ENCODE data around the gene MIGA1.
"Not testable (repeated sequence)": the region's sequence is repeated elsewhere in the genome, so short reads cannot be mapped to it uniquely, and the experiment has no call there.

The MIGA1 gene

DNA sequence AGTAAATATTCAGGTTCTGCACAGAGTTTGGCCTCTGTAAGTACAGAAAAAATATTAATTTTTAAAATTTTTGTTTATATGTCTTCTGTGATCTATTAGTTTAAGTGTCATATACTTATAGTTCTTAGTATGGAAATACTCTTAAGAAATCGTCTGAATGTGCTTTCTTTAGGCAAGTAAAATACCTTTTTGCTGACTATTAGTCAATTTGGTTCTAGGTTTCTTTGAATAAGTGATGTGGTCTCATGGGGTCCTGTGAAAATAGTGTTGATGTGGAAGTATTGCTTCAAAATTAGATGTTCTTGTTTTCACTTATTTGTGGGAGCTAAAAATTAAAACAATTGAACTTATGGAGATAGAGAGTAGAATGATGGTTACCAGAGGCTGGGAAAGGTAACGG lies 23.9 kb downstream of the MIGA1 start:
- DNase-seq = no peak

DNA sequence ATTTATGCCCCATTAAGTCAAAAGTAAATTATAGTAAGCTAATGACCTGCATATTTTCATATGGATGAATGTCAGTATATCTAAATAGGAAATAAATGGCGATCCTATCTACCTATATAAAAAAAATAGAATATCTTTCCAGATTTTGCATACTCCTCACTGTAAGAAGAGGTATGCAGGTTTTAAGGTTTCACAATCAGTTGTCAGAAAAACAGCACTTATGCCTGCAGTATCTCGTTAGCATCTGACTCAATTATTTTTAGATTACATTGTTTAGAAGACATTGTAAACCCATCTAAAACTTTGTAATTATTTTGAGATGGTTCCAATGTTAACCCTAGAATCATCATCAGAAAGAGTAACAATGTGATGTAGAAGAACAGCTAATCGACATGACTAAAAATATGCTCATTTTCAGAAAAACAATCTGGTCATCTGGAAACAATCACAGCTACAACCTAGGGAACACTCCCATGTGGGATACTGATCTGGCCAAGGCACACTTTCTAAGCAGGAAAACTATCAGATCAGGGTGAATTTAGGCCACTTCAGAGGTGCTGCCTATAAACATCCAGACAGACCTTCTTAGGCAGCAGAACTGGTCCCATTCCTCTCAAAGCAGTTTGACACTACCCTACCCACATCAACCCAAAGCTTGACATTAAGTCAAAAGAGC lies 30.5 kb downstream of the MIGA1 start:
- DNase-seq = not testable (repeated sequence)

DNA sequence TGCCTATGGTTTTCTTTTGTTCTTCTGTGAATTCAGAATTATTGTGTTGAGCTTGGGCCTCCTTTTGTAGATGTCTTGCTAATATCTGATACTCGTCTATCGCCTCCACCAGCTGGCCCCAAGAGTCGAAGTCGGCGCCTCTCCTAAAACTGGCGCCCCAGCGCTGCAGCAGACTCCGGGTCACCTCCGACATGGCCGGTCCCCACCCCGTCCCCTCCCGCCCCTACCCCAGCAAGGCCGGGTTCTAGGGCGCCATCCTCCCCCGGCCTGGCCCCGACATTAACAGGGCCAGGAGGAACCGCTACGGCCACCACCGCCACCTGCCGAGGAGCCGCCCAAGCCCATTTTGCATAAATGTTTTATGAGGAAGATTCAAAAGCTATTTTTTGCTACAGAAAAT lies 32.1 kb downstream of the MIGA1 start:
- not testable (repeated sequence) for DNase-seq

DNA sequence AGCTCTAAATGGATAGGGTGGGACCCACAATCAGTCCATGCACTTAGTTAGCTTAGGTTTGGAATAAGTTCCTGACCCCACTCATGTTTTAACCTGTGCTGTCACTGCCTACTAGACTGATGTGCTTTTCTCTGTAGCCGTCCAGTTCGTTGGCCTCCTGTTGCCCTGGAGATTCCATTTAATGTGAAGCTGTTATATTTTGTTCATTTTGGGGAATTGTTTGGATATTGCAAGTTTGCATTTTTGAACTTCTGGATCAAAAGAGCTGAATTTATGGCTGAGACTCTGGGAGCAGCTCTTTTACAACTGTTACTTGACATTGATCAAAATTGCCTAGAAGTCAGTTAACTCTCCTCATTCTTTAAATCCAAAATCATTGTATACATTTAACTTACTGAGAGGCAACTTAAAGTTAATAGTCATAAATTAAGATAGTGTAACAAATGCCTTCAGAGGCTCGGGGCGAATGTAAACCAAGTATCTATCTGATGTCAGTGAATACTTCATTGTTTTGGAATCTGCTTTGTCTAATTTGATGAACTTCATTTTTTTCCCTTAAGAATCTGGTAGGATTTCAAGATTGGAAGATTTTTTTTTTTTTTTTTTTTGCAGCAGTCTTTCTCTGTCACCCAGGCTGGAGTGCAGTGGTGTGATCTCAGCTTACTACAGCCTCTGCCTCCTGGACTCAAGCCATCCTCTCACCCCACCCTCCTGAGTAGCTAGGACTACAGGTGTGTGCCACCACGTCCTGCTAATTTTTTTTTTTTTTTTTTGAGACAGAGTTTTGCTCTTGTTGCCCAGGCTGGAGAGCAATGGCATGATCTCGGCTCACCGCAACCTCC lies 38.1 kb downstream of the MIGA1 start:
- no peak for DNase-seq

- no peak for DNase-seq
Measured at GRCh38 chr1:77820121-77820520, 40.7 kb downstream of the MIGA1 start.

DNA sequence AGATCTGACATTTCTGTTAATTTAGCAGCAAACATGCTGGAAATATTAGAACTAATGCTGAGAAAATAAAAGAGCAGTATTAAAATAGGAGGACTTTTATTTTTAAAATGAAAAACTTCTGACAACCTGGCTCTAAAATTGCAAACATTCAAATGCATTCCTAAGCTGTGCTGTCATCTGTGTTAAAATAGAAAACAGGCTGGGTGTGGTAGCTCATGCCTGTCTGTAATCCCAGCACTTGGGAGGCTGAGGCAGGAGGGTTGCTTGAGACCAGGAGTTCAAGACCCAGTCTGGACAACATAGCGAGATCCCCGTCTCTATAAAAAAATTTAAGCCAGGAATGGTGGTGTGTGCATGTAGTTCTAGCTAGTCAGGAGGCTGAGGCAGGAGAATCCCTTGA lies 44.6 kb downstream of the MIGA1 start:
- no peak for DNase-seq

DNA sequence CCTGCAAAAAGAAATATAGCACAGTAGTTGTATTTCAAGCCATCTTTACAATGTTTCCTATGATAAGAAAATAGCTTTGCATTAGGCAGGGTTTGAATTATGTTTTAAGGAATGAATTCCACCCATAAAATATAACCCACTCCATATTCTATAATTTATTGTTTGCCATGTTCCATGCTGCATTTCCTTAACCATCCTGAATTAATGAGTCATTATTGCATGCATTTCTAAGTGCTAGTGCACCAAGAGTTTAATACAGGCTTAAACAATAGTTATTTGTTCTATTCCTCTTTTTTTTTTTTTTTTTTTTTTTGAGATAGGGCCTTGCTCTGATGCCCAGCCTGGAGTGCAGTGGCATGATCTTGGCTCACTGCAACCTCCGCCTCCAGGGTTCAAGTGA lies 45.2 kb downstream of the MIGA1 start:
- DNase-seq = no peak

DNA sequence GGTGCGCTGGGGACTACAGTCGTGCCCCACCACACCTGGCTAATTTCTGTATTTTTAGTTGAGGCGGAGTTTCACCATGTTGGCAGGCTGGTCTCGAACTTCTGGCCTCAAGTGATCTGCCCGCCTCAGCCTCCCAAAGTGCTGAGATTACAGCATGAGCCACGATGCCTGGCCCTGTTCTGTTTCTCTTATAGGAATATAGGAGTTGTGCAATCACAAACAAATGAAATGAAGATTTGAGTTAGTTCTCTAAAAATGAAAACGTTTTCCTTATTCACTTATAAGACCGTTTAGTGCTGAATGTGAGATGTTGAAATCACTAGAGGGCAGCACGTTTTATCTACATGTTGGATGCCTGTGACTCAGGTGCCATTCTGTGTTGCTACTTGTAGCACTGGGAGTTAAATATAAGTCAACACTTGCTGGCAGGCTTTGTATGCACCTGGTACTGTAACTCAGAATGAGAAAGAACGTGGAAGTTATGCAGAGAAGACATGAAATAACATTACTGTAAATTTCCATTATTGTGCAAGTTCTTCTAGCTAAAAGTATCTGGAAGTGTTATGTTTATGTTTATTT lies 45.8 kb downstream of the MIGA1 start:
- peak; percentile 5 for DNase-seq

DNA sequence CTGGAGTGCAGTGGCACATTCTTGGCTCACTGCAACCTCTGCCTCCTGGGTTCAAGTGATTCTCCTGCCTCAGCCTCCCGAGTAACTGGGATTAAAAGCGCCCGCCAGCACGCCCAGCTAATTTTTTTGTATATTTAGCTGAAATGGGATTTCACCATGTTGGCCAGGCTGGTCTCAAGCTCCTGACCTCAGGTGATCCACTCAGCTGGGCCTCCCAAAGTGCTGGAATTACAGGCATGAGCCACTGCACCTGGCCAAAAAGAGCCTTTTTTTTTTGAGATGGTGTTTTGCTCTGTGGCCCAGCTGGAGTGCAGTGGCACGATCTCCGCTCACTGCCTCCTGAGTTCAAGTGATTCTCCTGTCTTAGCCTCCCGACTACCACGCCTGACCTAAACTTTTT lies 47.4 kb downstream of the MIGA1 start:
- DNase-seq = not testable (repeated sequence)

GRCh38 chr1:77828098-77828497 lies 48.6 kb downstream of the MIGA1 start:
- no peak for DNase-seq

DNA sequence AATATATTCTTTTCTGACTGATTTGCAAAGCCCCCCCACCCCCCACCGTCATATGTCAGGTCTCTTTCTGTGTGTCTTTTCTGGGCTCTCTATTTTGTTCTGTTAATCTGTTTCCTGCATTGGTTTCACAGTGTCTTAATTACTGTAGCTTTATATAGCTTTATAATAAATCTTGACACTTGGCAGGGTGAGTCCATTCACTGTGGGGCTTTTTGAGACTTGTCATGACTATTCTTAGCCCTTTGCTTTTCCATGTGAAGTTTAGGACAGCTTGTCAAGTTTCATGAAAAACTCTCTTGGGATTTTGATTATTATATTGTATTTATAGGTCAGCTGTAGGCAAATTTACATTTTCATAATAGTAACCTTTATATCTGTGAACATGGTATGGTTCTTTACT lies 50.4 kb downstream of the MIGA1 start:
- DNase-seq = no peak

DNA sequence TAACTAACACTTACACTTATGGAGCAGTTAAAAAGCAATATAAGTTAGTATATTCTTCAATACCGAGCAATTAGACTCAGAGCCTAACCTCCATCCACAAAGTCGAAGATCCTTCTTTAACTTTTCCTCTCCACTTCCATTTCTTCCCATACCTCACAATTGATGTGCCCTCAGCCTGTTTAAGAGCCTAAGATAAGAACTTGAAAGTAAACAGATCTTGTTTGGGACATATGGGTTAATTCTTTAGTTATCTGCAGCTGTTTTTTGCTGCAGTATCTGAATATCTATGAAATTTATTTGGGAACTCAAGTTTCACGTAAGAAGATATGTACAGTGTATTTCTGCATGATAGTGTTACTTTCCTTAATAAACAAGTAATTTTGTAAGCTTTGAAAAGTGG lies 51.5 kb downstream of the MIGA1 start:
- no peak for DNase-seq

DNA sequence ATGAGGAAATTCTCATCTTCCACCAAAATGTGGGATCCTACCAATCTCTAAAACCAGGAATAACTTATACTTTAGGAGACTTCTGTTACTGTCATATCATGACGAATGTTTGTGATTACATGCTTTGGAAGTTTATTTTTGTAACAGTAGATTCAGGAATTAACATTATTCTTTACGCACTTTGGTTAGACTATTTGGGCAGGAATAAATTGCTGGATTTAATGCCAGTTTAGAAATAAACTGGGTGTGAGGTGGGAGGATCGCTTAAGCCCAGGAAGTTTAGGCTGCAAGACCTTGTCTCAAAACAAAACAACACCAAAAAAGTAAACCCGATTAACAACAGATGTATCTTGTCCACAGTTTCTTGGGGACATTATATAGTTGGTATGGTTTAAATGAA lies 52.1 kb downstream of the MIGA1 start:
- no peak for DNase-seq

- no peak for DNase-seq
Measured at GRCh38 chr1:77831976-77832711, 52.7 kb downstream of the MIGA1 start.

DNA sequence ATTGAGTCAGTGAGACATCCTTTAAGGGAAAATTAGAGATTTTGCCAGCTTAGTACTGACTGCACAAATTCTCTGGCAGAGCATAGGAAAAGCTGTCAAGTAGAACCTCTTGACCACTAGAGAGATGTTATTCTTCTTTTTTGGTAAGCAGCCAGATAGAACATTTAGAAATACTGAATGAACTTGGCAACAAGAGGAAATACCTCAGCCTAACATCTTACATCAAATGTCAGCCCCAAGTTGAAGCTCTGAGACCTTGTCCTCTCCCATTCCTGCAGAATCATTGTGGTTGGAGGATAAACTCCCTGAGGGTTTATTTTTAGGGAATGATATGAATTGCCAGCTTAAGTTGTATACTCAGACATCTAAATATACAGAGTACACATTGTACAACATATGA lies 53.5 kb downstream of the MIGA1 start:
- no peak for DNase-seq

DNA sequence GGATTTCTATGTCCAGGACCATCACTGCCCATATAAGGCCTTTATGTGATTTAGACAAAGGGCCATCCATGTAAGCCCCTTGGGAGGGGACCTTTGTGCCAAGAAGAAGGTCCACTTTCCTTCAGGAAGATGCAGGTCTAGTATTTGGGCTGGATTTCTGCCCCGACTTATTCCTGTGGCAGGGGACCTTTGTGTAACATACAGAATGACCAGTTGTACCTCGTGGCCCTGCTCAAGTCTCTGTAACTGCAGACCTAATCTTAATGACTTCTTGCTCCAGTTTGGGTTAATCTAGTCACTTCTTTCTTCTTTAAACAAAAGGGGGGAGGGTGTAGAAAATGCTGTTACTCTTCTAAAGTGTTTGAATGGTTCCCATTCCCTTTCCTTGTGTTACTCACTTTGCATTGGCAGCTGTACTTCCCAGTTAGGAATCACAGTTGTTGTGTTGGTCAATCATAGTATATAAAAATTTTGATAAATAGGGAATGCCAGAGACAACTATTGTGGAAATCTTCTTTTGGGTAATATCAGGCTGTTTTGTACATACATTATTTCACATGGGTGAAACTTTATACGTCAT lies 54.2 kb downstream of the MIGA1 start:
- DNase-seq = no peak

GRCh38 chr1:77834771-77835334 lies 55.4 kb downstream of the MIGA1 start:
- no peak for DNase-seq

GRCh38 chr1:77841574-77841973 lies 62.1 kb downstream of the MIGA1 start:
- DNase-seq = no peak

- no peak for DNase-seq
Measured at GRCh38 chr1:77845951-77846350, 66.5 kb downstream of the MIGA1 start.

DNA sequence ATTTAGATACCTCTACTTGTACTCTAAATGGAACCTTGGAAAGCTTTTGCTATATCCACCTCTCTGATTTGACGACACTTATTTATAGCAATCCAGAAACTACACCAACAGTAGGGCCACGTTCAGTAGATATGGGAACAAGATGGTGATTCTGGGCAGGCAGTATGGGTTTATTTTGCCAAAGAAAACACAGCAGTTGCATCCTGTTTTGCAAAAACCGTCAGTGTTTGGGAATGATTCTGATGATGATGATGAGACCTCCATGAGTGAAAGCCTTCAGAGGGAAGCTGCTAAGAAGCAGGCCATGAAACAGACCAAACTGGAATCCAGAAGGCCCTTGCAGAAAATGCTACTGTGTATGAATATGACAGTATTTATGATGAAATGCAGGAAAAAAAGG lies 67.5 kb downstream of the MIGA1 start:
- no peak for DNase-seq

DNA sequence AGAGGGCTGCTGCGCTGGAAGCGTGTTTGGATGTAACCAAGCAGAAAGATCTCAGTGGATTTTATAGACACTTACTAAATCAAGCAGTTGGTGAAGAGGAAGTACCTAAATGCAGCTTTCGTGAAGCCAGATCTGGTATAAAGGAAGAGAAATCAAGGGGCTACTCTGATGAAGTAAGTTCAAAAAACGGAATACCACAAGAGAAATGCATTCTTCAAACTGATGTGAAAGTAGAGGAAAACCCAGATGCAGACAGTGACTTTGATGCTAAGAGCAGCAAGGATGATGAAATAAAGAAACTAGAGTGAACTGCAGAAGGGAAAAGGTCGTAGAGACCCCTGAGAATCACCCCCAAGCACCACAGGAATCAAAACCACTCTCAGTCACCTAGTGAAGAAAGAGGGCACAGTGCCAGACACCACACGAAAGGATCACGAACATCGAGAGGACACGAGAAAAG lies 68.2 kb downstream of the MIGA1 start:
- DNase-seq = no peak

DNA sequence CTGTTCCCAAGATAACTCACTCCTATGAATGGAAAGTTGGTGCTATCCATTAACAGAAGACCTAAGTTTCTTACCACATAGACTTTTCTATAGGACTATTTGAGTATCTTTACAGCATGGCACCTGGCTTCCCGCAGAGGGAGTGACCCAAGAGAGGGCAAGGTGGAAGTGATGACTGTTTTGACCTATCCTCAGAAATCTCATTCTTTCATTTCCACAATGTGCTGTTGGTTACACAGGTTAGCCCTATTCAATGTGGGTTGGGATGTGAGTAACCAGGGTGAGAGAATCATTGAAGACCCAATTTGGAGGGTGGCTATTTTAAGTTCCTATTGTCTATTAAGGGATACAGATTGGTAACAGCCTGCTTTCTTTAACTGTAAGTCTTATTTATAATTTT lies 70.6 kb downstream of the MIGA1 start:
- no peak for DNase-seq

DNA sequence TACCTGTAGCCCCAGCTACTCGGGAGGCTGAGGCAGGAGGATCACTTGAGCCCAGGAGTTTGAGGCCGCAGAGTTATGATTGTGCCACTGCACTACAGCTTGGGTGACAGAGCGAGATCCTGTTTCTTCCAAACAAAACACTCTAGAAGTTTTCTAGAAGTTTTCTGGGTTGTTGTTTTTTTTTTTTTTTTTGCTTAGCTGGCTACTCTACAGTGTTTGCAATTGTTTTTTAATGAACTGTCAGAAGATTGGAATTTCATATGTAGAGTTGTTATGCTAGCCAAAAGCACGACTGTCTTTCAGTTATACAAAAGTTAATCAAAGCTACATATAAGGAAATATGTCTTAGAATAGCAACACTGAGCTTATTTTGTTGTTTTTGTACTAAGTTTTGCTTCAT lies 78.1 kb downstream of the MIGA1 start:
- no peak for DNase-seq

All from CD4-positive, alpha-beta T cell treated with Interleukin-4 for 4 hours (primary cell).